AG04449 (cell line): ENCODE data around the gene ZNF544.
"Not testable (repeated sequence)": the region's sequence is repeated elsewhere in the genome, so short reads cannot be mapped to it uniquely, and the experiment has no call there.

Experiments used
- CTCF ChIA-PET: fragments of 350-600 bp; formaldehyde crosslinking; extraction: SDS; loops from one replicate; lab custom pipeline; 2021; ENCODE audit warnings: antibody characterized with exemption; lab: Yijun Ruan, JAX
- POLR2A ChIA-PET: fragments of 400-600, 350-600 bp; formaldehyde crosslinking; extraction: SDS; loops from one replicate; lab custom pipeline; 2020; ENCODE audit warnings: antibody characterized with exemption, inconsistent platforms; lab: Yijun Ruan, JAX
- DNase-seq: peaks from one replicate; pipeline ENCODE4 v3.0.0-alpha.2; 2010; ENCODE audit warnings: low read depth, low spot score
- H3K4me3 ChIP-seq: 2 replicates; pipeline ENCODE4 v1.5.1; 2011; ENCODE audit warnings: low read depth, mild to moderate bottlenecking, control low read depth, low read length
- CTCF ChIP-seq: IDR thresholded peaks from one replicate; pipeline ENCODE4 v1.5.1; 2011; ENCODE audit warnings: mild to moderate bottlenecking, moderate library complexity, low read length, control low read depth, inconsistent platforms; ENCODE audit not compliant: insufficient read depth; ENCODE audit errors: missing control alignments

The ZNF544 gene

DNA sequence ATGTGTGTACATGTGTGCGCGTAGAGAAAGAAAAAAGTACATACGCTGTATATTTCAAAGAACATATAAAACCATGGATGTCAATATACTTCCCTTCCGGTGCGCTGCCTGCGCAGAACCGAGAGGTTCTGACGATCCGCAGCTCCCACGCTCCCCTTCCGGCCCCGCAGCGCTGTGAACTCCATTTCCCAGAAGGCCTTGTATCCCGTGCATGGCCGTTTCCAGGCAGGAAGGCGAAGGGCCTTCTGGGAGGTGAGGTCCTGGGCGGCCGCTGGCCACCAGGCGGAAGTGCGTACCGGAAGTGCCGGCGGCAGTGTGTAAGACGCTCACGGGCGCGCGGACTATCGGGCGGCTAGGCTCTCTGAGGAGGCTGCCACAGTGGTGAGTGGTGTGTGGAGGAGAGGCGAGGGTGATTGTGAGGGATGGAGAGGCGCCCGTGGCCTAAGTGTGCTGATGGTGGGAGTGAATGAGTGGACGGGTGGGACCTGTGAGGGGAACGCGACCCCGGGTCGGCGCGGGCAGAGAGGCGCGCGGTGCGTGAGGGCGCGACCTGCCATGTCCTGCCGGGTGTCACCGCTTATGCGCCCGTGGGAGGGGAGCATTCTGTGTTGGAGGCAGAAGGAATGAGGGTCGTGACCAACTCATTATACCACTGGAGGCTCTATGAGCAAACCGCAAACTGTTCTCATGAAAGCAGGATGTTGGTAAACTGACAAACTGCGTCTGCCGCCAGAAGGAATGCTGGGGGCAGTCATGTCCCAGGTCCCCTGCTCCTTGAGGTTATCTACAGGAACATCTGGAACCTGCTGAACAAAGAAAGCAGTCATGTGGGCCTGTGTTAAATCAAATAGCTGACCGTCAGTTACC lies 76.6 kb downstream of the ZNF544 start, which contains the start of gene ERVK3-1:
Gene ERVK3-1 (plus strand): TSS at position 313 of the 867 bp plus-strand sequence. CDS start 6,792 bp downstream, outside the sequence.
- peak; percentile 88 for DNase-seq
- TF ChIP-seq CTCF = no peak
- POLR2A ChIA-PET = interaction anchor here (0.6 to 1.3 kb wide), 4 partner anchors 12 to 170 kb away, joined by 3 to 5 read pairs (median 4); partner anchors contain the start of genes ZNF446 and ZSCAN22
- CTCF ChIA-PET = interaction anchor here (1.4 kb wide), 1 partner anchor 14 kb away, joined by 5 read pairs; no protein-coding TSS in a partner anchor
- H3K4me3 ChIP-seq = peak within 1 kb of the TSS; percentile 99

- CTCF ChIA-PET = interaction anchor here (1.4 kb wide), 1 partner anchor 13 kb away, joined by 5 read pairs; no protein-coding TSS in a partner anchor
- POLR2A ChIA-PET = interaction anchor here (0.6 to 1.3 kb wide), 3 partner anchors 12 to 170 kb away, joined by 3 to 4 read pairs (median 3); partner anchors contain the start of genes ZNF446 and ZSCAN22
- DNase-seq = no peak
- TF ChIP-seq CTCF = no peak
- peak overlapping the region; percentile 99 for H3K4me3 ChIP-seq
These were observed 77.2 kb downstream of the ZNF544 start for GRCh38 chr19:58305932-58306323.

- POLR2A ChIA-PET = no interaction called here
- no peak overlapping the region for H3K4me3 ChIP-seq
- DNase-seq = no peak
- CTCF ChIA-PET = interaction anchor here (1.8 kb wide), 1 partner anchor 10 kb away, joined by 8 read pairs; no protein-coding TSS in a partner anchor
- TF ChIP-seq CTCF = no peak
These were observed 79.0 kb downstream of the ZNF544 start for GRCh38 chr19:58307736-58308135.

DNA sequence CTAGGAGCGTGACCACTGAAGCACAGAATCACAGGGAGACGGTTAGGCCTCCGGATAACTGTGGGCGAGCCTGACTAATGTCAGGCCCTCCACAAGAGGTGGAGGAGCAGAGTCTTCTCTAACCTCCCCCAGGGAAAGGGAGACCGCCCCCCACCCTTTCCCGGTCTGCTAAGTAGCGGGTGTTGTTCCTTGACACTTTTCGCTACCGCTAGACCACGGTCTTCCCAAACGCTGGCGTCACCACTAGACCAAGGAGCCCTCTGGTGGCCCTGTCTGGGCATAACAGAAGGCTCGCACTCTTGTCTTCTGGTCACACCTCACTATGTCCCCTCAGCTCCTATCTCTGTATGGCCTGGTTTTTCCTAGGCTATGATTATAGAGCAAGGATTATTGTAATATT lies 82.0 kb downstream of the ZNF544 start:
- CTCF ChIA-PET = interaction anchor here (1.0 to 1.5 kb wide), 3 partner anchors 11 to 79 kb away, joined by 4 to 5 read pairs (median 4); no protein-coding TSS in a partner anchor
- H3K4me3 ChIP-seq, POLR2A ChIA-PET, DNase-seq: not testable (repeated sequence)

- POLR2A ChIA-PET = no interaction called here
- no peak overlapping the region for H3K4me3 ChIP-seq
- no peak for TF ChIP-seq CTCF
- CTCF ChIA-PET = interaction anchor here (1.0 to 1.2 kb wide), 2 partner anchors 11 to 14 kb away, joined by 4 read pairs; no protein-coding TSS in a partner anchor
- no peak for DNase-seq
These were observed 82.7 kb downstream of the ZNF544 start for GRCh38 chr19:58311345-58311865.
